Hematopoietic multipotent progenitor cell treated with erythropoietin and hydrocortisone succinate and interleukin-3 and kit ligand, for 17 days (in vitro differentiated cells): ENCODE results near the gene LSP1.
A peak's percentile ranks its signal among the peaks of the same experiment; 100 is the strongest.

ENCODE experiments used
- DNase-seq: peaks from one replicate; pipeline ENCODE4 v3.0.0-alpha.2; 2015; ENCODE audit warnings: low spot score

LSP1 gene

DNA sequence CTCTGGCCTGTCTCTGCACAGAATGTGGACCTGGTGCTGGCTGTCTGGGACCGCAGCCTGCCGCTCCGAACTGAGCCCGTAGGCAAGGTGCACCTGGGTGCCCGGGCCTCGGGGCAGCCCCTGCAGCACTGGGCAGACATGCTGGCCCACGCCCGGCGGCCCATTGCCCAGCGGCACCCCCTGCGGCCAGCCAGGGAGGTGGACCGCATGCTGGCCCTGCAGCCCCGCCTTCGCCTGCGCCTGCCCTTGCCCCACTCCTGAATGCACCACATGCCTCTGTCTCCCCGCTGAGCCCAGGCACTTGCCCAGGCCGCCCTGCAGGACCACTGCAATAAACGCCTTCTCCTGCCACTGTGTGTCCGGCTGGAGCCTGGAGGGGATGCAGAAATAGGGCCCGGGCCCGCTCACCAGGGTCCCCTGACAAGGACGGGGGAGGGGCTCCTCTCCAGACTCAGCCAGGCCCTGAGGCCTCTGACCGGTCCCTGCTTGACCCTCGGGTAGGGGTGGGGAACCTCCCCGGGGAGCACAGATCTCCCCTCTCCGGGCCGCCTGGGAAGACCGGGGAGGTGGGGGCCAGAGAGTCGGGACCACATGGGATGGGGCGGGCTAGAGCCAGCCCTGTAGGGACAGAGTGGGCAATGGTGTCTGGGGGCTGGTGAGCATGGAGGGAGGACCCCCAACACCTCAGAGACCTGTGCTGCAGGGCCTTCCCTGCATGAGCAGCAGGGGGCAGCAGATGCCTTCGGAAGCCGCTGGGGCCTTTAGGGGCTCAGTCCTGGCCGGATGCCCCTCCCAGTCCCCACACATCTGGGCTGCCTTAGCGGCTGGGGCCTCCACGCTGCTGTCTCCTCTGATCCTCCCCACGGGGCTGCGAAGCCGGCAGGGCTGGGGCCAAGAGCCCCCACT lies 15.5 kb upstream of the LSP1 start:
- DNase-seq: peak; percentile 57

- no peak for DNase-seq
These were observed 14.8 kb upstream of the LSP1 start for GRCh38 chr11:1838077-1838425.

DNA sequence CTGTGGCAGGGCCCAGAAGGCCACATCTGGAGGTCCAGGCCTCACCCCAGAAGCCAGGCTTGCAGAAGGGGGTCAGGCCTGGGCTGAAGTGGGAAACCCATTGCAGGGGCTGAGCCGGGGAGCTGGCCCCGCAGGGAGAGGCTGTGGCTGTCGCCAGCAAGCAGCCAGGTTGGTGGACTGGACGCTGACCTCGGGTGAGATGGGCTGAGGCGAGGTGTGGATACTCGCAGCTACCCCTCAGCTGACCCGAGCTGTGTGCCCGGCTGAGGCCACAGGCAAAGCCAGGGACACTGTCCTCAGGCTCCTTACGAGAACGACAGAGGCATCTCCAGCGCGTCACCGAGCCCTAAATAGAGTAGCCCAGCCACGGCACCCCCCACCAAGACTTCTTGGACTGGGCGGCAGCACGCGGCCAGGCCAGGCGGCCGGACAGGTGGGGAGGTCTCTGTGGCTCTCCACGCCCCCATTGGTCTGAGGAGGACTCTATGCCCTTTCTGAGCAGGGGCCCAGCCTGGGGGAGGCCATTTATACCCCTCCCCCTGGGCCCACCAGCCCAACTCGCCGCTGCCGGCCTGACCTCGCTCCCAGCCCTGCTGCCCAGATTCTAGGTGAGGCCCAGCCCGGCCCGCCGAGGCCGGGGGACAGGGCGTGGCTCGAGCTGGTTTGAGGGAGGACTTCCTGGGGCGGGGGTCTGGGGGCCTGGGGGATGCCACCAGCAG lies 14.3 kb upstream of the LSP1 start, which contains the start of gene TNNI2:
Gene TNNI2 (plus strand): TSS at position 556 of the 719 bp plus-strand sequence. CDS start 716 bp downstream, outside the sequence.
- DNase-seq: no peak

GRCh38 chr11:1839204-1839923 lies 13.5 kb upstream of the LSP1 start:
- DNase-seq: no peak

GRCh38 chr11:1839924-1840779 lies 12.7 kb upstream of the LSP1 start:
- DNase-seq: no peak

GRCh38 chr11:1840780-1841480 lies 12.0 kb upstream of the LSP1 start:
- DNase-seq: no peak

DNA sequence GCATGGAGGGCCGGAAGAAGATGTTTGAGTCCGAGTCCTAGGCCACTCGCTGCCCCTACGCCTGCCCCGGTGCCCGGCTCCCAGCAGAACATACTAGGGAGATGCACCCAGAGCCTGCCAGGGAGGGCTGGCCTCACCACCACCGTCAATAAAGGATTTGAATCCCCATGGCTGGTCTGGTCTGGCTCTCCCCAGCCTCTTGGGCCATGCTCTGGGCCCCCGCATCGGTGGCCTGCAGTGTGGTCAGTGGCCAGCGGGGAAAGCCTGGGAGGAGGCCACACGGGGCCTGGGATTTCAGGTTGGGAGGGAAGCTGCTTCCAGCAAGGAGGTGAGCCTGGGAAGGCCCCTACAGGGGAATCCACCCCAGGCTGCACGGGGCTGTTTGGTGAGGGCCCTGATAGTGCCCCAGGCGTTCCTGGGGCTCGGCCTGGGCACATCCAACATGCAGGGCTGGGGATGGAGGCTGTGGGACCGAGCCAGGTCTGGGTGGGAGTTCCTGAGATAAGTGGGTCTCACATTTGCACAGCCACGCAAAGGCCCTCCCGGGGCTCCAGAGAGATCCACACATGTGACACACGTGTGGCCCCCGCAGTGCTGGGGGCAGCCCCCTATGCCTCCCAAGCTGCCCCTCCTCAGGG lies 11.3 kb upstream of the LSP1 start:
- no peak for DNase-seq

GRCh38 chr11:1842149-1843097 lies 10.5 kb upstream of the LSP1 start:
- peak; percentile 66 for DNase-seq

- no peak for DNase-seq
These were observed 9.8 kb upstream of the LSP1 start for GRCh38 chr11:1843098-1843473.

GRCh38 chr11:1843796-1844195 lies 9.1 kb upstream of the LSP1 start:
- DNase-seq: peak; percentile 6

- DNase-seq: peak; percentile 91
These were observed 8.4 kb upstream of the LSP1 start for GRCh38 chr11:1844221-1845094.

DNA sequence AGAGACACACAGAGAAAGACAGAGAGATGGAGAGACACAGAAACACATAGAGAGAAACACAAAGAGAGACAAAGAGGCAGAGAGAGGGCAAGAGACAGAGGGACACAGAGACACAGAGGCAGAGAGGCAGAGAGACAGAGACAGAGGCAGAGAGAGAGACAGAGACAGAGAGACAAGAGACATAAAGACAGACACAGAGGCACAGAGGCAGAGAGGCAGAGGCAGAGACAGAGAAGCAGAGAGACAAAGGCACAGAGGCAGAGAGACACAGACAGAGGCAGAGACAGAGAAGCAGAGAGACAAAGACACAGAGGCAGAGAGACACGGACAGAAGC lies 7.8 kb upstream of the LSP1 start:
- no peak for DNase-seq

DNA sequence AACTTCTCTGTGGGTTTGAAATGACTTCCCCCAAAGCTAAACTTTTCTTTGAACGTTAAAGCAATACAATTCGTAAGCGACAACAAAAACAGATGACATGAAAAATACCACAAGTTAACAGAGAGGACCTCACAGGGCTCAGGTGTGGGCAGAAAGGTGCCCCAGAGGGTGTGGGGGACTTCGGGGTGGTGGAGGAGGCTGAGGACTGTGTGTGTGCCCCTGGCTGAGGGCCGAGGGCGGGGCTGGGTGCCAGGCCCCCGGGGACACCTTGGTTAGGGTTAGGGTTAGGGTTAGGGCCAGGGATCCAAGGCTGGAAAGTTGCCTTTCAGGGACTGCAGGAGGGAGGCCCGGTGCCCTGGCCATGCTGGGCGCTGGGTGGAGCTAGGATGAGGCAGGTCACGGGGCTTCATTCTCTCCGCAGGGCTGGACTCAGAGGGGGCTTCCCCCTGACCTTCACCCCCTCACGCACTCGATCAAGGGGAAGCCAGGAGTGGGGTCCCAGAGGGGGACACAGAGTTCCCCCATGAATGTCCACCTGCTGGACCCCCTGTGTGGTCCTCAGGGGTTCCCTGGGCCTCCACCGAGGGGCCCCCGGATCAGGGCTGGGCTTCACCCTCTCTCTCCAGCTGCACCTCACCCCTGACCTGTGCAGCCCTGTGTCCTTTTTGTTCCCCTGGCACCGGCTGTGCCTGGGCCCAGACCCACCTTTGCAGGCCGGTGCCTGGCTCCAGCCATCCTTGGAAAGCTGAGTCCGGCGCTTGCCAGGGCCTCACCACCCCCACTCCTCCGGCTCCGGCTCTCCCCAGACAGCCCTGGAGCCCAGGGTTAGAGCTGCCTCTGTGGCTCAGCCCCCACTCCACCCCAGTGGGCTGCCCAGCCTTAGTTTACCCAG lies 7.1 kb upstream of the LSP1 start:
- DNase-seq: no peak

DNA sequence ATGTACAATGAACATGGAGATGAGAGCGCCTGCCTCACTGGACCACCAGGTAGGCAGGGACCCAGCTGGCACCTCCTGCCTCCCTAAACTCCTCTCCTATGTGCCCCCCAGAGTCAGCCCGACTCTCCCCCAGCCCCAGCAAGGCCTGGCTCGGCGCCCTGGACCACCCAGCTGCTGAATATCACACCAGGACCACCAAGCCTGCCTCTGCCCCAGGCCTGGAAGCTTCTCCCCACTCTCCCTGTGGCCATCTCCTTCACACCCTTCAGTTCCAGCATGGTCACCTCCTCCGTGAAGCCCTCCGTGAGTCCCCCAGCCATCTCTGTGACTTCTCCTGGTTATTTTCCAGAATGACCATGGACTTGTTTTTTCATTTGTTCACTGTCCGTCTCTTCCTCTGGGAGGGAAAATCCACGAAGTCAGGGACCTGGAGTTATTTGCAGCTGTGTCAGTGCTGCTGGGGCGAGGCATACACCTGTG lies 6.4 kb upstream of the LSP1 start:
- DNase-seq: no peak

DNA sequence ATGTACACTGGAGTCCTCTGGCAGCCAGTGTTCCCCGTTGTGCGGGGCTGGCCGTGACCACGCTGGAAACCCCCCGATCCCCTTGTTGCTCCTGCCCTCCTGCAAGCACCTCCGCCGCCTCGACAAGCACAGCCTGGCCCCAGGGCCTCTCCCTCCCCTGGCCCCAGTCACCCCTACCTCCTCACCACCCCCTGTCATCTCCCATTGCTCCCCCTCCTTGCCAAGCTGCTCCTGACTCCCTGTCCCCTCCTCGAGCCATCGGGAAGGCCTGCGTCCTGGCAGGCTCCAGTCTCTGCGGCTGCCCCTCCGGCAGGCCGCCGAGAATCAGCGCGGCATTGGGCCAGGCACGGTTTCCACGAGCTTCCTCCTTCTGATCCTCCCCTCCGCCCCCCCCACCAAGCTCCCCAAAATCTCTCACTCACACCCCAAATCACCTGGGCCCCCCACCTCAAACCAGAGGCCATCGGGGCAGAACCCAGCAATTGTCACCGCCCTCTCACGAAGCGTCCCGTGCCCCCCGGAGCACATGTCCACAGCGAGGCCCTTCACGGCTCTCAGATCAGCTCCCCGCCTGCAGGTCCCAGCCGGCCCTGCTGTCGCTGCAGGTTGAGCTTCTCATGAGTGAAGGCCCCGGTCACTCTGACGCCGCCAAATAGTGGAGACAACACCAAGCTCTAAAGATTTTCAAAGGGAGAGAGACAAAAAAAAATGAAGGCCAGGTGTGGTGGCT lies 5.7 kb upstream of the LSP1 start:
- DNase-seq: no peak

DNA sequence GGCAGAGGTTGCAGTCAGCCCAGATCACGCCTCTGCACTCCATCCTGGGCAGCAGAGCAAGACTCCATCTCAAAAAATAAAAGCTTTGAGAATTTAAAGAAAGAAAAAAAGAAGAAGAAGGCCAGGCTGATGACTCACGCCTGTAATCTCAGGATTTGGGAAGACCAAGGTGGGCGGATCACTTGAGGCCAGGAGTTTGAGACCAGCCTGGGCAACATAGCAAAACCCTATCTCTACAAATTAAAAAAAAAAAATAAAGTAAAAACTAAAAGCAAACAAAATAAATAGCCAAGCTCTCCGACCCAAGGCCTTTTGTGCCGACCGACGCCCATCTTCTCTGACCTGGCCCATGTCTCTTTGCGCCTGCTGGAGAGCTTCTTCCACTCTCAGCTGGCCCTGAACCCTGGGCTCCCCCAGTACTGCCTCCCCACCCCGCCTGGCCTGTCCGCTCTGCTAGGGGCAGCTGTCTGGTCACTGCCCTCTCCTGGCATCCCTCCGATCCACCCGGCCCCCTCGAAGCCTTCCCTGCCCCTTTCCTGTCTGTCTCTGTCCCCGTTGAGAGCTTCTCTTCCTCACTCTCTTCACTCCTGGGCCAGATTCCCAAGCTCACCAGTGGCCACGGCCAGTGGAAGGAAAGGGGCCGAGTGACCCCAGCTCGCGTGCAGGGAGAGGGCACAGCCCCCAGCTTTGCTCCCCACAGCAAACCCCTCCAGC lies 4.8 kb upstream of the LSP1 start:
- no peak for DNase-seq
